Upper lobe of left lung (tissue), 6 donors: ENCODE results near the gene PCCA. TPM values are rescaled to one million over a fixed set of nuclear protein-coding genes. Genes with fewer than 3 reads are reported as not detected.

Source experiments
- ATAC-seq, 2 donors: fragments of 200-7000 bp; cut with Tn5 transposase; one replicate each; pipeline ENCODE4 v1.9.1; 2022; ENCODE audit warnings: mild to moderate bottlenecking in 2 of 2, moderate library complexity in 2 of 2; ENCODE audit not compliant: low FRiP score in 2 of 2
- DNase-seq, 2 donors: peaks; one replicate each; pipeline ENCODE4 v3.0.0-alpha.2; 2019 to 2020
- H3K27ac ChIP-seq, 4 donors: fragments of 200-600 bp; sonication (generic); one replicate each; pipeline ENCODE4 v1.5.1; 2016 to 2019
- H3K27me3 ChIP-seq, 4 donors: fragments of 200-600 bp; sonication (generic); one replicate each; pipeline ENCODE4 v1.5.1; 2017 to 2019
- H3K36me3 ChIP-seq, 4 donors: fragments of 200-600 bp; sonication (generic); one replicate each; pipeline ENCODE4 v1.5.1; 2016 to 2019
- H3K4me1 ChIP-seq, 4 donors: fragments of 200-600 bp; sonication (generic); one replicate each; pipeline ENCODE4 v1.5.1; 2018 to 2019
- H3K4me3 ChIP-seq, 4 donors: fragments of 200-600 bp; sonication (generic); one replicate each; pipeline ENCODE4 v1.5.1; 2017 to 2019; ENCODE audit warnings: mild to moderate bottlenecking in 2 of 4, moderate library complexity in 1 of 4
- H3K9me3 ChIP-seq, 4 donors: fragments of 200-600 bp; sonication (generic); one replicate each; pipeline ENCODE4 v1.5.1; 2018 to 2019
- EP300 ChIP-seq, 4 donors: sonication (generic); formaldehyde crosslinking; IDR thresholded peaks; one replicate each; pipeline ENCODE4 v1.5.1; 2017; ENCODE audit warnings: antibody characterized with exemption in 4 of 4, control low read depth in 2 of 4
- POLR2A ChIP-seq, 4 donors: fragments of 450-650 bp; IDR thresholded peaks; one replicate each; pipeline ENCODE4 v1.5.1; 2016 to 2017; ENCODE audit warnings: antibody characterized with exemption in 4 of 4, mild to moderate bottlenecking in 2 of 4
- POLR2AphosphoS5 ChIP-seq, 2 donors: sonication (generic); formaldehyde crosslinking; IDR thresholded peaks; one replicate each; pipeline ENCODE4 v1.5.1; 2017; ENCODE audit warnings: antibody characterized with exemption in 2 of 2
- WGBS, 2 donors: methylation state at CpG; one replicate each; pipeline ENCODE4 v1.1.5; 2017 to 2018; 5-methylcytosine and 5-hydroxymethylcytosine counted together
- total RNA-seq, 6 donors: library from RNA; depleted of rRNA in 4 of 6; stranded (reverse); fragments of >200 nt in 4 of 6; gene quantifications; one replicate each; pipeline versions ENCODE4 v1.1.0 to v1.2.1, GENCODE V29; 2016 to 2021
- TF ChIP-seq, protein P1 (sequence below), 6 experiments: fragments of 450-650 bp in 4 of 6; fragments of 200-600 bp in 2 of 6; sonication (generic) in 2 of 6; IDR thresholded peaks; one replicate each; pipeline ENCODE4 v1.5.1; 2016 to 2019; ENCODE audit warnings: antibody characterized with exemption in 6 of 6
- donor health status: DM: no; HTN: no; CAD: no; lungs with moderate emphysema.
- donor health status: DM: no; HTN: yes; CAD: no; lungs with severe emphysema.

The PCCA gene
- total RNA-seq, 6 donors from 2014 or later = 23.1 to 43.4 (median 30.0) TPM

DNA sequence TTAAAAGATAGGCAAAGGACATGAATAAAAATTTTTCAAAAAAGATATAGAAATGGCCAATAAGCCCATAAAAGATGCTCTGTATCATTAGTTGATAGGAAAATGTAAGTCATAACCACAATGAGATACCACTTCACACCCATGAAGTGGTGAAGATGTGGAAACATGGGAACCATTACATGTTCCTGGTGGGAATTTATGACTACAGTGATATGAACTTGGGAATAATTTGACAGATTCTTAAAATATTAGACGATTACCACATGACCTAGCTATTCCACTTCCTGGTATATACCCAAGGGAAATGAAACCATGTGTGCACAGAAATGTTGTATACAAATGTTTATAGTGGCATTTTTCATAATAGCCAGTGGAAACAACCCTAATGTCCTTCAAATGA, 267.5 kb downstream of the PCCA start:
- Histone ChIP-seq H3K27me3 (no peaks in the 10 kb centered on the region), H3K9me3 (no peaks in the 10 kb centered on the region), H3K27ac (no peak overlapping the region), H3K36me3 (no peaks in the 10 kb centered on the region), H3K4me1 (no peaks in the 10 kb centered on the region), H3K4me3 (no peak overlapping the region)
- TF ChIP-seq EP300 (IDR thresholded peaks at IDR 0.05) (no peak), POLR2AphosphoS5 (IDR thresholded peaks at IDR 0.05) (no peak), POLR2A (IDR thresholded peaks at IDR 0.05) (no peak)
- TF ChIP-seq, protein P1, sequence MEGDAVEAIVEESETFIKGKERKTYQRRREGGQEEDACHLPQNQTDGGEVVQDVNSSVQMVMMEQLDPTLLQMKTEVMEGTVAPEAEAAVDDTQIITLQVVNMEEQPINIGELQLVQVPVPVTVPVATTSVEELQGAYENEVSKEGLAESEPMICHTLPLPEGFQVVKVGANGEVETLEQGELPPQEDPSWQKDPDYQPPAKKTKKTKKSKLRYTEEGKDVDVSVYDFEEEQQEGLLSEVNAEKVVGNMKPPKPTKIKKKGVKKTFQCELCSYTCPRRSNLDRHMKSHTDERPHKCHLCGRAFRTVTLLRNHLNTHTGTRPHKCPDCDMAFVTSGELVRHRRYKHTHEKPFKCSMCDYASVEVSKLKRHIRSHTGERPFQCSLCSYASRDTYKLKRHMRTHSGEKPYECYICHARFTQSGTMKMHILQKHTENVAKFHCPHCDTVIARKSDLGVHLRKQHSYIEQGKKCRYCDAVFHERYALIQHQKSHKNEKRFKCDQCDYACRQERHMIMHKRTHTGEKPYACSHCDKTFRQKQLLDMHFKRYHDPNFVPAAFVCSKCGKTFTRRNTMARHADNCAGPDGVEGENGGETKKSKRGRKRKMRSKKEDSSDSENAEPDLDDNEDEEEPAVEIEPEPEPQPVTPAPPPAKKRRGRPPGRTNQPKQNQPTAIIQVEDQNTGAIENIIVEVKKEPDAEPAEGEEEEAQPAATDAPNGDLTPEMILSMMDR (IDR thresholded peaks at IDR 0.05) = no peak
- no peak for DNase-seq
- WGBS, 2 donors = 57 to 72% methylated on average over 1 of the region's 1 CpG
- no peak for ATAC-seq

DNA sequence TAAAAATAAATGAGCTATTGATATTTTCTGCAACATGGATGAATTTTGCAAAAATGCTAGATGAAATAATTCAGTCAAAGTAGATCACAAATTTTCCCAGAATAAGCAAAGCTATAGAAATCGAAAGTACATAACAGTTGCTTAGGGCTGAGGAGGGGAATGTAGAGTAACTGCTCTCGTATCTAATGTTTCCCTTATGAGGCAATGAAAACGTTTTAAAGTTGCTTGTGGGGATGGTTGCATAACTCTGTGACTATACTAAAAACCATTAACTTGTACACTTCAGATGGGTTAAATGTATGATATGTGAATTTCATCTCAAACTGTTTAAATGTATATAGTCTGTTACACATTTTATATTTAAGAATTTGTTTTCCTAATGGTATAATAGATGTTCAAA, 268.0 kb downstream of the PCCA start:
- H3K4me1 ChIP-seq = no peaks in the 10 kb centered on the region
- WGBS, 2 donors = 53 to 60% methylated on average over 3 of the region's 3 CpGs
- H3K27me3 ChIP-seq = no peaks in the 10 kb centered on the region
- H3K4me3 ChIP-seq = no peak overlapping the region
- H3K27ac ChIP-seq = no peak overlapping the region
- no peaks in the 10 kb centered on the region for H3K36me3 ChIP-seq
- TF ChIP-seq POLR2AphosphoS5 (IDR thresholded peaks at IDR 0.05) = no peak
- TF ChIP-seq POLR2A (IDR thresholded peaks at IDR 0.05) = no peak
- no peak for TF ChIP-seq EP300 (IDR thresholded peaks at IDR 0.05)
- TF ChIP-seq, protein P1 (IDR thresholded peaks at IDR 0.05) = no peak
- H3K9me3 ChIP-seq = no peaks in the 10 kb centered on the region
- DNase-seq (no peak), ATAC-seq (no peak)

DNA sequence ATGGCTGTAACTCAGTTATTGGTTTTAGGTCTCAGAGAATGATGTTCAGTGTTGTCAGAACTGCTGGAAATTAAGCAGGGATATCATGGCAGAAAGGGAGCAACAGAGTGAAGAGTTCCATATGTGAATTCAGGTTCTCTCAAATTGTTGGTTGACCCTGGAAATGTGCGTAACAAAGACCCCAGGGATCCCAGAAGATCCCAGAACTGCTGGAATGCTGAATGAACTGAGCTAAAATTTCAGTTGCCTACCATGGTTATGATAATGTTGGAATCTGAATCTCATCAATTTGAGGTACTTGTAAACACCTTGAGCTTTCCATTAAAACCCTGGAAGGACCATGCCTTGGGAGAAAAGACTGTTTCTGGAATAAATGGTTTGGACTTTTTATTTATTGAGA, 268.9 kb downstream of the PCCA start:
- no peaks in the 10 kb centered on the region for H3K27me3 ChIP-seq
- 100% methylated on average over 1 of the region's 1 CpG for WGBS, 2 donors
- H3K27ac ChIP-seq = no peak overlapping the region
- ATAC-seq (no peak), DNase-seq (no peak)
- no peak overlapping the region for H3K4me3 ChIP-seq
- H3K4me1 ChIP-seq = no peaks in the 10 kb centered on the region
- no peaks in the 10 kb centered on the region for H3K9me3 ChIP-seq
- no peaks in the 10 kb centered on the region for H3K36me3 ChIP-seq
- TF ChIP-seq EP300 (IDR thresholded peaks at IDR 0.05) (no peak), POLR2AphosphoS5 (IDR thresholded peaks at IDR 0.05) (no peak), POLR2A (IDR thresholded peaks at IDR 0.05) (no peak)
- TF ChIP-seq, protein P1 (IDR thresholded peaks at IDR 0.05) = no peak

DNA sequence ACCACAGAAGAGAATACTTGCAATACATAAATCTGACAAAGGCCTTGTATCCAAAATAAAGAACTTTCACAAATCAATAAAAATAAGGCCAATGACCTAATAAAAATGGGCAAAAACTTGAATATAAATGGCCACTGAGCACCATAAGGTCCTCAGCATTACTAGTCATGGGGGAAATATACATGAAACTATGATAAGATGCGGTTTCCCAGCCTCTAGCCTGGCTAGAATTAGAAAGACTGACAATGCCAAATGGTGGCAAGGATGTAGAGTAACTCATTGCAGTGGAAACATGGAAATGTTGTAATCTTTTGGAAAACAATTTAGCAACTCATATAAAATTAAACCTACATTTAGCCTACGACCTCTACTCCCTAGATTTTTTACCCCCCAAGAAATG, 272.6 kb downstream of the PCCA start:
- Histone ChIP-seq H3K4me3 (no peak overlapping the region), H3K36me3 (no peaks in the 10 kb centered on the region), H3K9me3 (no peaks in the 10 kb centered on the region), H3K27ac (no peak overlapping the region), H3K27me3 (no peaks in the 10 kb centered on the region), H3K4me1 (no peaks in the 10 kb centered on the region)
- 79 to 98% methylated on average over 2 of the region's 2 CpGs for whole genome bisulfite sequencing, 2 donors
- no peak for DNase-seq
- TF ChIP-seq, protein P1 (IDR thresholded peaks at IDR 0.05) = no peak
- TF ChIP-seq POLR2A (IDR thresholded peaks at IDR 0.05) = no peak
- ATAC-seq = no peak

DNA sequence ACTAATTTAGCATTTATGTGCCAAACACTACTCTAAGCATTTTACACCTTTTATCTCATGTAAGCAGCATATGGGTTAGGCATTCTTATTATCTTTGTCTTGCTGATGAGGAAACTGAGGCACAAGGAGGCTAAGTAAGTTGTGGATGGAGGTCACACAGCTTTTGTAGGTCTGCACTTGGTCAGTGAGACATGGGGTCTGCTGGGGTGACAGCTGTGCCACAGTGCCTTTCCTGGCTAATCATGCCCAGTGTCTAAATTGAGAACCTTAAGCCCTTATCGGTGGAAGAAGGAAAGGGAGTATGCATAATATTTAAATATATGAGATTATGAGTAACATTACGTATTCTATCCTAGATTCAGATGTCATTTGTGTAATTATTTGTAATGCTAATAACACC, 273.5 kb downstream of the PCCA start:
- Histone ChIP-seq H3K27me3 (no peaks in the 10 kb centered on the region), H3K4me3 (no peak overlapping the region), H3K9me3 (no peaks in the 10 kb centered on the region), H3K36me3 (no peaks in the 10 kb centered on the region), H3K27ac (no peak overlapping the region), H3K4me1 (no peaks in the 10 kb centered on the region)
- no peak for DNase-seq
- WGBS, 2 donors = 86 to 96% methylated on average over 2 of the region's 2 CpGs
- ATAC-seq = no peak
- TF ChIP-seq POLR2AphosphoS5 (IDR thresholded peaks at IDR 0.05) = no peak
